NB4 (cell line): ENCODE results near the gene PLEKHG4B.
"Not testable (repeated sequence)": the region's sequence is repeated elsewhere in the genome, so short reads cannot be mapped to it uniquely, and the experiment has no call there.

Experiments used
- DNase-seq: peaks from one replicate; pipeline ENCODE4 v3.0.0; 2010; ENCODE audit warnings: low read depth
- H3K4me3 ChIP-seq: one replicate; pipeline ENCODE4 v1.5.1; 2011; ENCODE audit warnings: mild to moderate bottlenecking, low read depth, low read length, moderate library complexity
- CTCF ChIP-seq: IDR thresholded peaks from one replicate; pipeline ENCODE4 v1.5.1; 2012; ENCODE audit warnings: low read depth, low read length
- MYC ChIP-seq: IDR thresholded peaks from 2 replicates; pipeline ENCODE4 v1.6.1; 2011; ENCODE audit warnings: low read depth, low read length
- POLR2A ChIP-seq: IDR thresholded peaks from 2 replicates; pipeline ENCODE4 v1.6.1; 2011; ENCODE audit warnings: mild to moderate bottlenecking; ENCODE audit not compliant: insufficient read length; ENCODE audit errors: extremely low read depth
- TF ChIP-seq, protein P1 (sequence below): IDR thresholded peaks from 2 replicates; pipeline ENCODE4 v1.6.1; 2011; ENCODE audit warnings: low read depth, low read length

Gene PLEKHG4B

DNA sequence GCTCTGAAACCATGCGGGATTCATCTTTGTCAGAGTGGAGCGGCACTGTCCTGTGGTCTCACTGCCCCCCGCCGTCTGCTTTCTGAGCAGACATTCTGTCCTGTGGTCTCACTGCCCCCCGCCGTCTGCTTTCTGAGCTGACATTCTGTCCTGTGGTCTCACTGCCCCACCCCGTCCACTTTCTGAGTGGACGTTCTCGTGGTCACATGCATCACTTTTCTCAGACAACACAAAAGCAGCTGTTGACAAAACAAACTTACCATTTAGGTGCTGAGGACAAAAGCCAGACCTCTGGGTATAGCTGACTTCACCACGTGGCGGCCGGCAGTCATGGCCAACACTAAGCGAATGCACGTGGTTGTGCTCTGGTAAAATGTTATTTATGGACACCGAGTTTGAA lies 102.1 kb downstream of the PLEKHG4B start:
- no peak for DNase-seq
- H3K4me3 ChIP-seq, result no peak overlapping the region
- TF ChIP-seq CTCF, result no peak
- TF ChIP-seq, protein P1, sequence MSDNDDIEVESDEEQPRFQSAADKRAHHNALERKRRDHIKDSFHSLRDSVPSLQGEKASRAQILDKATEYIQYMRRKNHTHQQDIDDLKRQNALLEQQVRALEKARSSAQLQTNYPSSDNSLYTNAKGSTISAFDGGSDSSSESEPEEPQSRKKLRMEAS, result no peak
- TF ChIP-seq POLR2A, result no peak
- no peak for TF ChIP-seq MYC

GRCh38 chr5:194603-195209 lies 102.7 kb downstream of the PLEKHG4B start:
- no peak for DNase-seq
- H3K4me3 ChIP-seq, result no peak overlapping the region
- TF ChIP-seq, protein P1, result no peak
- no peak for TF ChIP-seq POLR2A
- TF ChIP-seq MYC, result no peak
- TF ChIP-seq CTCF, result no peak

DNA sequence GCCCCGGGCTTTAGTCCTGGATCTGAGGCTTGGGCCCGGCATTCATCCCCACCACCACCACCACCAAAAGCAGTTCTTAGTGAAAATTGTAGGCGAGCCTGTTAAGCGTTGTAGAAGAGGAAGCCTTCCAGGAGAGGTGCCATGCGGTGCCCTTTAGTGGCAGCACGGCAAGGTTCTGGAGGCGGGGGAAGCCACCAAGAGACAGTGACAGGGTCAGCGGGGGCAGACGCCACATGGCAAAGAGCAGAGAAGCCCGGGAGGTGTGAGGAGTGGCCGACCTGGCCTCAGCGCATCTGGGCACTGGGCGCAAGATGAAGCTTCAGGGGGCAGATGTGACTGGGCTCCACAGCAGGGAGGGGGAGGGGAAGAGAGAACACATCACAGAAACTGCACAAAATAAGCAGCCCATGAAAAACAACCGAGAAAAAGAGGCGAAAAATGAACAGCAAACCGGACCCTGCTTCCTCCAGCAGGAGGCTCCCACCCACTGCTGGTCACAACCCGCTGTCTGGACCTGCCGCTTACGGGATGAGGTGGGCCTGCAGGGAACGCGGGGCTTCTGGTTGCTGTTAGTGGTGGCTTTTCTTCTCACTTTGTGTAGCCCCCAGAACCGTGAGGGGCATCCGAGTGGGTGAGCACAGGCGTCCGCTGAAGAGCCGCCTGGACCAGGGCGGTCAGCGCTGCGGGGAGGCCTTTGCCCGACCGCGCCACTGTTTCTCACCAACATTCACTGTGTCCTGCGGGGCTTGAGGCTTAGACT lies 103.6 kb downstream of the PLEKHG4B start:
- no peak for DNase-seq
- H3K4me3 ChIP-seq, result no peak overlapping the region

GRCh38 chr5:196350-196749 lies 104.4 kb downstream of the PLEKHG4B start:
- no peak overlapping the region for H3K4me3 ChIP-seq
- no peak for TF ChIP-seq POLR2A
- TF ChIP-seq, protein P1, result no peak
- no peak for TF ChIP-seq MYC
- TF ChIP-seq CTCF, result no peak
- DNase-seq, result no peak

More for the DNA sequence above, 103.6 kb downstream of the PLEKHG4B start:
- TF ChIP-seq, protein P1, result no peak
- TF ChIP-seq MYC (no peak), POLR2A (no peak), CTCF (no peak)

DNA sequence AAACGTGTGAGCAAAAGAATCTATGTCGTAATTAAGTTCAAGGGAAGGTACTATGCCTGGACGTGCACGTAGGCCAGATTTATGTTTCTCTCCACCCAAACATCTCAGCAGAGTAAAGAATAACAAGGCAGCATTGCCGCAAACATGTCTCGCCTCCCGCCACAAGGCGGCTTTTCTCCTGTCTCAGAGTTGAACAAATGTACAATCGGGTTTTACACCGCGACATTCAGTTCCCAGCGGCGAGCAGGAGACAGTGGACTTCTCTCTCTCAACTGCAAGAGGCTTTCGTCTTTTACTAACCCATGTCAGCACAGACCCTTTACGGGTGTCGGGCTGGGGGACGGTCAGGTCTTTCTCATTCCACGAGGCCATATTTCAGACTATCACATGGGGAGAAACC lies 105.1 kb downstream of the PLEKHG4B start:
- not testable (repeated sequence) for DNase-seq, H3K4me3 ChIP-seq

GRCh38 chr5:197892-198489 lies 106.0 kb downstream of the PLEKHG4B start:
- TF ChIP-seq, protein P1, result no peak
- TF ChIP-seq MYC, result no peak
- TF ChIP-seq CTCF, result no peak
- no peak overlapping the region for H3K4me3 ChIP-seq
- no peak for DNase-seq
